Stimulated activated memory B cell treated with anti-CD40 and anti-IgM and Interleukin-4, amounts not matched to agents 10 μg/mL and 1 μg/mL and 100 μg/mL, for 72 hours (primary cell): Measurements from ENCODE around the gene KLHL22.
"Not testable (repeated sequence)": the region's sequence is repeated elsewhere in the genome, so short reads cannot be mapped to it uniquely, and the experiment has no call there.

Experiments
- ATAC-seq: fragments of 150-1000 bp; cut with Tn5 transposase; 2 replicates; pipeline ENCODE4 v1.10.0; 2021
- H3K27ac Mint-ChIP-seq: one replicate; pipeline ENCODE4 v1.8.0; 2022; ENCODE audit warnings: mild to moderate bottlenecking, mixed read lengths
- H3K27me3 Mint-ChIP-seq: one replicate; pipeline ENCODE4 v1.8.0; 2022; ENCODE audit warnings: mixed read lengths
- H3K36me3 Mint-ChIP-seq: one replicate; pipeline ENCODE4 v1.8.0; 2022; ENCODE audit warnings: mixed read lengths
- H3K4me1 Mint-ChIP-seq: one replicate; pipeline ENCODE4 v1.8.0; 2022; ENCODE audit warnings: mixed read lengths
- H3K4me3 Mint-ChIP-seq: one replicate; pipeline ENCODE4 v1.8.0; 2022; ENCODE audit warnings: mild to moderate bottlenecking, moderate library complexity, mixed read lengths
- H3K9me3 Mint-ChIP-seq: one replicate; pipeline ENCODE4 v1.8.0; 2022; ENCODE audit warnings: mixed read lengths

KLHL22 gene

DNA sequence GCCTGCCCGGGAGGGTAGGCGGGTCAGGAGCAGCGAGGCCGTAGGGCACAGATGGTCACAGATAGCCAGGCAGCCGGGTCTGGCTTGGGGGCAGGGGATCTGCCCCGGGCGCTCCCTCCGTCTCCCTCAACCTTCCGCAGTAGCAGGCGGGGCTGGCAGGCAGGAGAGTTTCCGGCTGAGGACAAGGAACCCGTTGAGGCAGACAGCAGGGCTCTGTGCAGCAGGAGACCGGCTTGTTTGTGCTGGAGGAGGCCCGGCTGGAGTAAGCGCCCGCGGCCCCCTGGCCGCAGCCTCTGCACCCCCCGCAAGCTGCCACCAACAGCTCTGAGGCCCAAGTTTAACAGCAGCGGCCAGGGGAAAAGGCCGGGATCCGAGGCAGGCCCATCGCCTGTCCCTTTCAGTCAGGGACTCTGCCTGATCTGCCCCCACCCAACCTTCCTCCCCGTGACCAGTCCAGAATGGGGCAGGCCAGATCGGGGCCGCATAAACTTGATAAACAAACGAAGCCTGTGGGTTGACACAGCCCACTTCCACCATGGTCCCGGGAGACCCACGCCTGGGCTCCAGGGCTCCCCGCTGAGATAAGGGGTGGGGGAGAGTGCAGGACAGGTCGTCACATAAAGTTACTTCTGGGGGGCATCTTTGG, 71.6 kb downstream of the KLHL22 start:
- no peak for ATAC-seq
- Mint-ChIP-seq H3K4me3 (no peak overlapping the region), H3K9me3 (no peaks in the 10 kb centered on the region)

DNA sequence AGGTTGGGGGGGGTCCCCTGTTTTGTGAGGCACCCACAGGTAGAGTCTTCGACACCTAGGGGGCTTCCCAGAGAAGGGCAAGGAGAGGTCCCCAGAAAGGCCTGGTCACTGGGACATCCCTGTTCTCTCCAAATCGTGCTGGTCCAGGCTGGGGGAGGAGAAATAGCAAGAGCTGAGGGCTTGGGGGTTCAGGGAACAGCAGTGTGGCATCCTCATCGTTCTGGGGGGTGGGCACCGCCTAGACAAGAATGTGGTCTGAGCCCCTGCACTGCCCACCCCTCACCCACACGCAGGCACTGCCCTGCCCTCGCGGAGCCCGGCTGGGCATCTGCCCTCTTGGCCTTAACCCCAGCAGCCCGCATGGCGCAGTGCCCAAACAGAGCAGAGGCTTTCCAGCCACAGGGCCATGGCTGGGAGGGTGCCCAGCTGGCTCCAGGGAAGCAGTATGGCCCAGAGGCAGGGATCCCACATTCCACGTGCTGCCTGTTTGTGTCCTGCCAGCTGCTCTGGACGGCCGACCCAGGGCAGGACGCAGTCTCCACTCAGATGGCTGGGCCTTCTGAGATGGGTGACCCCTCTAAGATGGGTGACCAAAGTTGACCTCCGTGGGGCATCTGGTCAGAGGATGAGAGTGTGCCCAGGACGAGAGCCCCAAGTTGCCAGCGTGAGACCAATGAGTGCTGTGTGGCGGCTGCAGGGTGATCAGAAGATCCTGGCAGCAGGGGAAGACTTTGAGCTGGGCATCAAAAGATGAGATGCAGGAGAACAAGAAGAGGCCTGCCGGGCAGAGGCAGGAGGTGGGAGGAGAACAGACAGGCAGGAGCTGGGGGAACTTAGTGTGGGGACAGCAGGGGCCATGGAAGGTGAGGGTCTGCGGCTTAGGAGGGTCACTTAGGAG, 72.3 kb downstream of the KLHL22 start:
- Mint-ChIP-seq H3K36me3 (no peaks in the 10 kb centered on the region), H3K4me3 (no peak overlapping the region)
- ATAC-seq = no peak

More for the DNA sequence above, 71.6 kb downstream of the KLHL22 start:
- H3K27ac Mint-ChIP-seq = no peak overlapping the region
- peaks cover 10% of the 10 kb centered on the region for H3K4me1 Mint-ChIP-seq
- H3K27me3 Mint-ChIP-seq = peaks cover 51% of the 10 kb centered on the region
- H3K36me3 Mint-ChIP-seq = no peaks in the 10 kb centered on the region

DNA sequence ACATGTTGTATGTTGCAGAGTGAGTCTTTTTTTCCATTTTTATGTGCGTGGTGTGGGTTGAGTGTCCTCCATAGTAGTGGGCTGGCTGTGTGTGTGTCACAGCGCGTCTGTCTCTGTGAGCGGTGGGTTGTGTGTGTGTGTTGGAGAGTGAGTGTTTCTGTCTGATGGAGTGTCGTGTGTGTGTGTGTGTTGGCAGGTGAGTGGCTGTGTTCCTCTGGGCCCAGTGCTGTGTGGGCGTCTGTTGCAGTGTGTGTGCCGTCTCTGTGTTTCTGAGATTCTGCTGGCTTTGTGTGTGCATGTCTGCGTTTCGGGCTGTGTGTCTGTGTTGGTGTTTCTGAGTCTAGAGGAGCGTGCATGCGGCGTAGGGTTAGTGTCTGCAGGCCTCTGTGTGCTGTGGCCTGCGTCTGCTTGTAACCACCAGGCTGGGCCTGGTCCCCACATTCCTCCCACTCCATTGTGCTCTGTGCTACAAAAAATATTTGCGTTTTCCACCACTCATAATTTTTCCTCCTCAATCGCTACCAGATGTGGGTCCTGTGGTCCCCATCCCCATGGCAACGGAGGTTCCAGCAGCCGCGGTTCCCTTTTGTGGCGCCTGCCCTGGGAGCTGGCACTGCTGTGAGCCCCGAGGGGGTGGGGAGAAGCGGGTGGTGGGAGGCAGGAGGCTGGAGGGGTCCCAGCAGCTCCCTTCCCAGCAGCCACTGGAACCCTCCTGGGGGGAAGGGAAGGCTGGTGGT, 73.2 kb downstream of the KLHL22 start:
- Mint-ChIP-seq H3K36me3 (no peaks in the 10 kb centered on the region), H3K27me3 (peaks cover 36% of the 10 kb centered on the region), H3K4me1 (peaks cover 12% of the 10 kb centered on the region), H3K4me3 (no peak overlapping the region), H3K9me3 (no peaks in the 10 kb centered on the region), H3K27ac (no peak overlapping the region)
- ATAC-seq = no peak

More for the DNA sequence above, 72.3 kb downstream of the KLHL22 start:
- Mint-ChIP-seq H3K9me3 (no peaks in the 10 kb centered on the region), H3K27me3 (peaks cover 44% of the 10 kb centered on the region), H3K4me1 (peaks cover 8% of the 10 kb centered on the region), H3K27ac (no peak overlapping the region)

GRCh38 chr22:20421507-20421874, 74.1 kb downstream of the KLHL22 start:
- no peak for ATAC-seq
- Mint-ChIP-seq H3K4me1 (peaks cover 12% of the 10 kb centered on the region), H3K27me3 (peaks cover 26% of the 10 kb centered on the region), H3K27ac (no peak overlapping the region), H3K36me3 (no peaks in the 10 kb centered on the region), H3K9me3 (no peaks in the 10 kb centered on the region), H3K4me3 (no peak overlapping the region)

GRCh38 chr22:20420157-20420842, 75.3 kb downstream of the KLHL22 start:
- ATAC-seq = no peak
- Mint-ChIP-seq H3K4me3 (no peak overlapping the region), H3K9me3 (no peaks in the 10 kb centered on the region), H3K27ac (no peak overlapping the region), H3K4me1 (peaks cover 12% of the 10 kb centered on the region), H3K36me3 (no peaks in the 10 kb centered on the region), H3K27me3 (peaks cover 22% of the 10 kb centered on the region)

DNA sequence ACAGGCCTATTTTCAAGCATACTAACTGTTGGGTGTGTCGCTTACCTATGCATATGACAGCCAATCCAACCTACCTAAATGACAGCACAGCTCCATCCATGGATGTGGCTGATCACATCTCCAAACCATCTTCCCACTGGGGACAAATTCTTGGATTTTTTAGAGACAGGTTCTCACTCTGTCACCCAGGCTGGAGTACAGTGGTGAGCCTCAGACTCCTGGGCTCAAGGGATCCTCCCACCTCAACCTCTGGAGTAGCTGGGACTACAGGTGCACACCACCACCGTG, 76.0 kb downstream of the KLHL22 start:
- Mint-ChIP-seq H3K4me1 (peaks cover 6% of the 10 kb centered on the region), H3K9me3 (no peaks in the 10 kb centered on the region), H3K27me3 (peaks cover 15% of the 10 kb centered on the region), H3K27ac (no peak overlapping the region), H3K36me3 (no peaks in the 10 kb centered on the region), H3K4me3 (no peak overlapping the region)
- no peak for ATAC-seq

GRCh38 chr22:20418211-20418788, 77.3 kb downstream of the KLHL22 start:
- H3K27ac Mint-ChIP-seq = no peak overlapping the region
- H3K4me1 Mint-ChIP-seq = peaks cover 6% of the 10 kb centered on the region
- ATAC-seq = peak; percentile 83

GRCh38 chr22:20415699-20416098, 79.9 kb downstream of the KLHL22 start:
- H3K4me1 Mint-ChIP-seq = peaks cover 13% of the 10 kb centered on the region
- ATAC-seq, H3K36me3 Mint-ChIP-seq, H3K9me3 Mint-ChIP-seq, H3K27me3 Mint-ChIP-seq, H3K27ac Mint-ChIP-seq, H3K4me3 Mint-ChIP-seq: not testable (repeated sequence)

More at GRCh38 chr22:20418211-20418788, 77.3 kb downstream of the KLHL22 start:
- Mint-ChIP-seq H3K4me3 (peak overlapping the region; percentile 65), H3K9me3 (no peaks in the 10 kb centered on the region), H3K36me3 (no peaks in the 10 kb centered on the region), H3K27me3 (peaks cover 2% of the 10 kb centered on the region)

DNA sequence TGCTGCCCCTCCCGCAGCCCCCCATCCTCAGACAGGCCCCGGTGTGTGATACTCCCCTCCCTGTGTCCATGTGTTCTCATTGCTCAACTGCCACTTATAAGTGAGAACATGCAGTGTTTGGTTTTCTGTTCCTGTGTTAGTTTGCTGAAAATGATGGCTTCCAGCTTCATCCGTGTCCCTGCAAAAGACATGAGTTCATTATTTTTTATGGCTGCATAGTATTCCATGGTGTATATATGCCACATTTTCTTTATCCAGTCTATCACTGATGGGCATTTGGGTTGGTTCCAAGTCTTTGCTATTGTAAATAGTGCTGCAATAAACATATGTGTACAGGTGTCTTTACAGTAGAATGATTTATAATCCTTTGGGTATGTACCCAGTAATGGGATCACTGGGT, 80.4 kb downstream of the KLHL22 start:
- not testable (repeated sequence) for ATAC-seq, H3K9me3 Mint-ChIP-seq, H3K27me3 Mint-ChIP-seq, H3K27ac Mint-ChIP-seq, H3K4me3 Mint-ChIP-seq, H3K36me3 Mint-ChIP-seq
- H3K4me1 Mint-ChIP-seq = peaks cover 13% of the 10 kb centered on the region

DNA sequence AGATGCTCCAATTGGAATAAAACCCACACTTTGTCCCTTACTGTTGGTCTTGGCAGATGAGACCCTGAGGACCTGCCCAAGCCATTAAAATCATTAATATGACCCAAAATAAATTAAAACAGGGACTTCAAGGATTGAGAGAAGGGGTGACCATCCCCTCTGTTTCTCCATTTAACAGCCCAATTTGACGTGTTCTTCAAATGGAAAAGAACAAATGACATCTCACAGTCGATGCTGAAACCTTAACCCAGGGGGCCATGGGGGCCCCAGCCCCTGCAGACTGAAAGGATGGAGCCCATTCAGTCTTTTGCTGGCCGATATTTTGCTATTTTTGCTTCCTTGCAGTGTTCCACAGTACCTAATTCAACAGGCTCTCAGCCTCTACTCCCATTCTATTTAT, 81.1 kb downstream of the KLHL22 start:
- no peaks in the 10 kb centered on the region for H3K36me3 Mint-ChIP-seq
- ATAC-seq = no peak
- no peaks in the 10 kb centered on the region for H3K27me3 Mint-ChIP-seq
- H3K9me3 Mint-ChIP-seq = no peaks in the 10 kb centered on the region
- H3K27ac Mint-ChIP-seq = no peak overlapping the region
- no peak overlapping the region for H3K4me3 Mint-ChIP-seq
- peaks cover 13% of the 10 kb centered on the region for H3K4me1 Mint-ChIP-seq

GRCh38 chr22:20414059-20414440, 81.5 kb downstream of the KLHL22 start:
- no peaks in the 10 kb centered on the region for H3K36me3 Mint-ChIP-seq
- H3K27ac Mint-ChIP-seq = no peak overlapping the region
- no peak overlapping the region for H3K4me3 Mint-ChIP-seq
- H3K4me1 Mint-ChIP-seq = peaks cover 13% of the 10 kb centered on the region
- no peak for ATAC-seq
- no peaks in the 10 kb centered on the region for H3K9me3 Mint-ChIP-seq
- no peaks in the 10 kb centered on the region for H3K27me3 Mint-ChIP-seq

DNA sequence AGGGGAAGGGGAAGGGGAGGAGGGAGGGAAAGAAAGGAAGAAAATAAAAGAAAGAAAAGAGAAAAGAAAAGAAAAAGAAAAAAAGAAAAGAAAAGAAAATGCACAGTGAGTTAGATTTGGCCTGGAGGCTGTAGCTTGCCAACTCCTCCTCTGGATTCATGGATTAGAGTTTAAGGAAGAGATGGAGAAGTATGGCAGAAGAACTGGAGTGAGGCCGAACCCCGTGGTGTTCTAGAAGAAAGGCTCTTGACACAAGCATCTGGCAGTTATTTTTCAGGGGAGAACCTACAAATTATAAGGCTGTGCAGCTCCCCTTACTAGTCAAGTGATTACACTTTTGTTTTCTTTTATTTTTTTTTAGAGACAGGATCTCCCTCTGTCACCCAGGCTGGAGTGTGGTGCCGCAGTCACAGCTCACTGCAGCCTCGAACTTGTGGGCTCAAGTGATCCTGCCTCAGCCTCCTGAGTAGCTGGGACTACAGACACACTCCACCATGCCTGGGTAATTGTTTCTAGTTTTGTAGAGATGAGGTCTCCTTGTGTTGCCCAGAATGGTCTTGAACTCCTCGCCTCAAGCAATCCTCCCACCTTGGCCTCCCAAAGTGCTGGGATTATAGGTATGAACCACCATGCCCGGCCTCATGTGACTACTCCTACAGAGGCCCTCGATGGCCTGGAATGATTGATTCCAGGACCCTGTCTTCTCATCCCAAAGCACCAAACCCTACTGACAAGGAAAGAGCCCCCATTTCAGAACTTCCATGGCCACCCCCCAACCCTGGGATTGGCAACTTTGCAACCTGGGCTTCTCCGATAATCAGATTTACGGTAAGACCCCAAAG, 82.2 kb downstream of the KLHL22 start:
- H3K27me3 Mint-ChIP-seq = no peaks in the 10 kb centered on the region
- H3K36me3 Mint-ChIP-seq = no peaks in the 10 kb centered on the region
- no peaks in the 10 kb centered on the region for H3K9me3 Mint-ChIP-seq
- peaks cover 12% of the 10 kb centered on the region for H3K4me1 Mint-ChIP-seq
- no peak overlapping the region for H3K4me3 Mint-ChIP-seq
- ATAC-seq = no peak
- no peak overlapping the region for H3K27ac Mint-ChIP-seq

- H3K4me1 Mint-ChIP-seq = peaks cover 6% of the 10 kb centered on the region
- no peaks in the 10 kb centered on the region for H3K27me3 Mint-ChIP-seq
- H3K36me3 Mint-ChIP-seq = no peaks in the 10 kb centered on the region
- no peak overlapping the region for H3K27ac Mint-ChIP-seq
- no peak overlapping the region for H3K4me3 Mint-ChIP-seq
- no peak for ATAC-seq
- no peaks in the 10 kb centered on the region for H3K9me3 Mint-ChIP-seq
Measured at GRCh38 chr22:20412474-20413216, 83.0 kb downstream of the KLHL22 start.

GRCh38 chr22:20409385-20409784, 86.2 kb downstream of the KLHL22 start:
- not testable (repeated sequence) for H3K4me1 Mint-ChIP-seq, H3K4me3 Mint-ChIP-seq, H3K27me3 Mint-ChIP-seq, H3K27ac Mint-ChIP-seq, H3K9me3 Mint-ChIP-seq, ATAC-seq
- peaks cover 20% of the 10 kb centered on the region for H3K36me3 Mint-ChIP-seq
